NCI-H2196 (cell line): ENCODE results near the gene COL23A1.
"Not testable (repeated sequence)": the region's sequence is repeated elsewhere in the genome, so short reads cannot be mapped to it uniquely, and the experiment has no call there.

Experiments
- DNase-seq: peaks from one replicate; lab custom pipeline; 2025; ENCODE audit not compliant: unreplicated experiment; lab: John Stamatoyannopoulos, UW

The COL23A1 gene

GRCh38 chr5:178250263-178250662, 339.9 kb downstream of the COL23A1 start:
- DNase-seq = no peak

- DNase-seq = no peak
These were observed 340.8 kb downstream of the COL23A1 start for GRCh38 chr5:178249191-178249989.

GRCh38 chr5:178248750-178249149, 341.4 kb downstream of the COL23A1 start:
- DNase-seq = no peak

GRCh38 chr5:178247481-178248456, 342.4 kb downstream of the COL23A1 start:
- no peak for DNase-seq

GRCh38 chr5:178246624-178247279, 343.4 kb downstream of the COL23A1 start:
- no peak for DNase-seq

GRCh38 chr5:178245389-178245788, 344.8 kb downstream of the COL23A1 start:
- no peak for DNase-seq

- DNase-seq = no peak
These were observed 345.6 kb downstream of the COL23A1 start for GRCh38 chr5:178244576-178244975.

GRCh38 chr5:178242416-178242815, 347.8 kb downstream of the COL23A1 start:
- no peak for DNase-seq

- no peak for DNase-seq
These were observed 348.4 kb downstream of the COL23A1 start for GRCh38 chr5:178241688-178242231.

GRCh38 chr5:178241231-178241663, 348.9 kb downstream of the COL23A1 start:
- DNase-seq = no peak

- no peak for DNase-seq
These were observed 349.4 kb downstream of the COL23A1 start for GRCh38 chr5:178240766-178241165.

- no peak for DNase-seq
These were observed 349.9 kb downstream of the COL23A1 start for GRCh38 chr5:178240341-178240741.

- DNase-seq = not testable (repeated sequence)
These were observed 350.4 kb downstream of the COL23A1 start for GRCh38 chr5:178239626-178240301.

- DNase-seq = no peak
These were observed 351.2 kb downstream of the COL23A1 start for GRCh38 chr5:178238711-178239592.

GRCh38 chr5:178238313-178238635, 351.9 kb downstream of the COL23A1 start:
- no peak for DNase-seq

- no peak for DNase-seq
These were observed 352.5 kb downstream of the COL23A1 start for GRCh38 chr5:178237431-178238312.

- DNase-seq = no peak
These were observed 353.5 kb downstream of the COL23A1 start for GRCh38 chr5:178236679-178237078.

GRCh38 chr5:178236126-178236525, 354.1 kb downstream of the COL23A1 start:
- DNase-seq = no peak

- no peak for DNase-seq
These were observed 354.6 kb downstream of the COL23A1 start for GRCh38 chr5:178235588-178235974.
